Calu3 (cell line): ENCODE measurements around the gene USP50. TPM values are rescaled to one million over a fixed set of nuclear protein-coding genes. Genes with fewer than 3 reads are reported as not detected.

Source experiments
- BruUV-seq: library from RNA; stranded (reverse); fragments of 400-500 nt; replicated peaks from 2 replicates; lab custom pipeline; 2021; lab: Mats Ljungman, UMichigan
- CTCF ChIA-PET: fragments of 300-600 bp; sonication (Branson Sonifier 250); formaldehyde crosslinking; loops from one replicate; lab custom pipeline; 2022; ENCODE audit warnings: antibody characterized with exemption; lab: Charles Lee
- DNase-seq: peaks from one replicate; pipeline ENCODE4 v3.0.0; 2022
- H3K27ac Mint-ChIP-seq: one replicate; pipeline ENCODE4 v1.8.0; 2022; ENCODE audit warnings: mixed read lengths; ENCODE audit not compliant: unreplicated experiment
- H3K27me3 Mint-ChIP-seq: one replicate; pipeline ENCODE4 v1.8.0; 2022; ENCODE audit warnings: mixed read lengths; ENCODE audit not compliant: unreplicated experiment
- H3K36me3 Mint-ChIP-seq: one replicate; pipeline ENCODE4 v1.8.0; 2022; ENCODE audit warnings: mild to moderate bottlenecking, moderate library complexity, mixed read lengths; ENCODE audit not compliant: insufficient read depth, unreplicated experiment
- H3K4me1 Mint-ChIP-seq: one replicate; pipeline ENCODE4 v1.8.0; 2022; ENCODE audit warnings: mild to moderate bottlenecking, low read depth, mixed read lengths; ENCODE audit not compliant: unreplicated experiment
- H3K4me3 Mint-ChIP-seq: one replicate; pipeline ENCODE4 v1.8.0; 2022; ENCODE audit warnings: mild to moderate bottlenecking, low read depth, moderate library complexity, mixed read lengths; ENCODE audit not compliant: unreplicated experiment
- H3K9me3 Mint-ChIP-seq: one replicate; pipeline ENCODE4 v1.8.0; 2022; ENCODE audit warnings: low read depth, mixed read lengths; ENCODE audit not compliant: unreplicated experiment
- CTCF ChIP-seq: fragments of 200-600 bp; IDR thresholded peaks from one replicate; pipeline ENCODE4 v1.8.0; 2022; ENCODE audit warnings: antibody characterized with exemption; ENCODE audit not compliant: unreplicated experiment
- intact Hi-C: fragments of 100-400 bp; cut with micrococcal nuclease; formaldehyde crosslinking; loops from one replicate; pipeline ENCODE4 v1.10.0; 2022; ENCODE audit not compliant: unreplicated experiment
- total RNA-seq: library from RNA; stranded (reverse); gene quantifications from 2 replicates; pipeline ENCODE4 v1.2.3, GENCODE V29; 2022

The USP50 gene
- total RNA-seq, 1 experiment from 2014 or later = not detected

- intact Hi-C loops = no loop called here
- CTCF ChIA-PET = no interaction called here
- no peak overlapping the region for H3K4me3 Mint-ChIP-seq
- DNase-seq = no peak
- no peak overlapping the region for H3K27ac Mint-ChIP-seq
- peaks cover 5% of the 10 kb centered on the region for H3K4me1 Mint-ChIP-seq
- no peaks in the 10 kb centered on the region for H3K9me3 Mint-ChIP-seq
- peaks cover 51% of the 10 kb centered on the region for H3K36me3 Mint-ChIP-seq
- BruUV-seq = no TSS peak
- no peak for TF ChIP-seq CTCF
- H3K27me3 Mint-ChIP-seq = no peaks in the 10 kb centered on the region
Measured at GRCh38 chr15:50458348-50459112, 87.9 kb downstream of the USP50 start.

- H3K9me3 Mint-ChIP-seq = no peaks in the 10 kb centered on the region
- H3K27me3 Mint-ChIP-seq = no peaks in the 10 kb centered on the region
- peaks cover 51% of the 10 kb centered on the region for H3K36me3 Mint-ChIP-seq
- intact Hi-C loops = no loop called here
- H3K4me3 Mint-ChIP-seq = no peak overlapping the region
- CTCF ChIA-PET = no interaction called here
- H3K4me1 Mint-ChIP-seq = no peaks in the 10 kb centered on the region
- no peak for DNase-seq
- BruUV-seq = no TSS peak
- no peak for TF ChIP-seq CTCF
- no peak overlapping the region for H3K27ac Mint-ChIP-seq
Measured at GRCh38 chr15:50452927-50453326, 93.5 kb downstream of the USP50 start.

Other genes with a start within 250 kb of the USP50 start
- 25.6 and 33.0 TPM in 2 replicates for gene GABPB1, start 191.5 kb downstream of the USP50 start, total RNA-seq
- 72.4 and 73.2 TPM in 2 replicates for gene USP8, start 122.3 kb downstream of the USP50 start, total RNA-seq
- 40.6 and 48.2 TPM in 2 replicates for gene TRPM7, start 140.1 kb upstream of the USP50 start, total RNA-seq
- gene SPPL2A, start 219.0 kb upstream of the USP50 start, total RNA-seq = 96.5 and 115 TPM in 2 replicates